WTC11 (cell line): ENCODE results near the gene CLSTN2. TPM values are rescaled to one million over a fixed set of nuclear protein-coding genes. Genes with fewer than 3 reads are reported as not detected.

Experiments used
- ATAC-seq: fragments of 200-7000 bp; cut with Tn5 transposase; 2 replicates; pipeline ENCODE4 v1.10.0; 2021; ENCODE audit warnings: mild to moderate bottlenecking, moderate library complexity
- CTCF ChIA-PET: fragments of 300-600 bp; sonication (Branson Sonifier 250); formaldehyde crosslinking; loops from one replicate; lab custom pipeline; 2021; ENCODE audit warnings: antibody characterized with exemption; lab: Charles Lee
- POLR2A ChIA-PET: fragments of 350-600 bp; sonication (Branson Sonifier 250); formaldehyde crosslinking; loops from one replicate; lab custom pipeline; 2021; ENCODE audit warnings: antibody characterized with exemption; lab: Charles Lee
- DNase-seq: peaks from one replicate; pipeline ENCODE4 v3.0.0; 2021; ENCODE audit warnings: low spot score
- H3K27ac Mint-ChIP-seq: 2 replicates; pipeline ENCODE4 v1.8.0; 2021; ENCODE audit warnings: mixed read lengths
- H3K27me3 Mint-ChIP-seq: 2 replicates; pipeline ENCODE4 v1.8.0; 2021; ENCODE audit warnings: low read depth, mild to moderate bottlenecking, moderate library complexity, mixed read lengths
- H3K36me3 Mint-ChIP-seq: 2 replicates; pipeline ENCODE4 v1.8.0; 2021; ENCODE audit warnings: mixed read lengths
- H3K4me1 Mint-ChIP-seq: 2 replicates; pipeline ENCODE4 v1.8.0; 2022; ENCODE audit warnings: mixed read lengths
- H3K4me3 Mint-ChIP-seq: 2 replicates; pipeline ENCODE4 v1.8.0; 2021; ENCODE audit warnings: mild to moderate bottlenecking, moderate library complexity, mixed read lengths
- H3K9me3 Mint-ChIP-seq: 2 replicates; pipeline ENCODE4 v1.8.0; 2021; ENCODE audit warnings: mixed read lengths
- ATF1 ChIP-seq: sonication (generic); formaldehyde crosslinking; IDR thresholded peaks from 2 replicates; pipeline ENCODE4 v1.8.1; 2023; ENCODE audit warnings: mild to moderate bottlenecking, moderate library complexity, missing genetic modification reagents
- CREB1 ChIP-seq: sonication (generic); formaldehyde crosslinking; IDR thresholded peaks from 2 replicates; pipeline ENCODE4 v1.8.0; 2023; ENCODE audit warnings: mild to moderate bottlenecking, missing genetic modification reagents
- CREM ChIP-seq: sonication (generic); formaldehyde crosslinking; IDR thresholded peaks from 2 replicates; pipeline ENCODE4 v1.8.1; 2022; ENCODE audit warnings: mild to moderate bottlenecking, missing genetic modification reagents, moderate library complexity
- GRHL2 ChIP-seq: fragments of 250-450 bp; sonication (Bioruptor Pico); IDR thresholded peaks from 2 replicates; pipeline ENCODE4 v1.8.0; 2022; ENCODE audit warnings: mild to moderate bottlenecking, moderate library complexity; ENCODE audit not compliant: insufficient replicate concordance, severe bottlenecking
- MXD4 ChIP-seq: fragments of 250-450 bp; sonication (Bioruptor Pico); IDR thresholded peaks from 2 replicates; pipeline ENCODE4 v1.8.0; 2021; ENCODE audit warnings: mild to moderate bottlenecking, moderate library complexity, borderline replicate concordance
- NFYB ChIP-seq: sonication (generic); formaldehyde crosslinking; conservative IDR thresholded peaks from 2 replicates; pipeline ENCODE4 v1.8.0; 2022; ENCODE audit warnings: low read depth, missing genetic modification reagents
- NR2C2 ChIP-seq: sonication (generic); formaldehyde crosslinking; IDR thresholded peaks from 2 replicates; pipeline ENCODE4 v1.8.0; 2022; ENCODE audit warnings: mild to moderate bottlenecking, missing genetic modification reagents
- OVOL2 ChIP-seq: fragments of 250-450 bp; sonication (Bioruptor Pico); IDR thresholded peaks from 2 replicates; pipeline ENCODE4 v1.9.0; 2021; ENCODE audit warnings: mild to moderate bottlenecking, borderline replicate concordance
- PRRX2 ChIP-seq: fragments of 250-450 bp; sonication (Bioruptor Pico); IDR thresholded peaks from 2 replicates; pipeline ENCODE4 v1.8.0; 2021; ENCODE audit warnings: mild to moderate bottlenecking
- SOX15 ChIP-seq: fragments of 250-450 bp; sonication (Bioruptor Pico); IDR thresholded peaks from 2 replicates; pipeline ENCODE4 v1.9.0; 2021; ENCODE audit warnings: mild to moderate bottlenecking
- ZNF138 ChIP-seq: sonication (generic); formaldehyde crosslinking; conservative IDR thresholded peaks from 2 replicates; pipeline ENCODE4 v1.8.1; 2022; ENCODE audit warnings: mild to moderate bottlenecking, moderate library complexity, missing genetic modification reagents
- ZNF263 ChIP-seq: sonication (generic); formaldehyde crosslinking; IDR thresholded peaks from 2 replicates; pipeline ENCODE4 v1.8.1; 2022; ENCODE audit warnings: low read depth, mild to moderate bottlenecking, moderate library complexity, missing genetic modification reagents
- ZNF317 ChIP-seq: sonication (generic); formaldehyde crosslinking; IDR thresholded peaks from 2 replicates; pipeline ENCODE4 v1.8.1; 2023; ENCODE audit warnings: low read depth, mild to moderate bottlenecking, moderate library complexity, missing genetic modification reagents, borderline replicate concordance
- ZNF396 ChIP-seq: fragments of 250-450 bp; sonication (Bioruptor Pico); IDR thresholded peaks from 2 replicates; pipeline ENCODE4 v1.8.0; 2021; ENCODE audit warnings: mild to moderate bottlenecking, moderate library complexity, borderline replicate concordance
- ZNF671 ChIP-seq: fragments of 250-450 bp; sonication (Bioruptor Pico); IDR thresholded peaks from 2 replicates; pipeline ENCODE4 v1.8.0; 2021; ENCODE audit warnings: mild to moderate bottlenecking
- total RNA-seq: library from RNA; stranded (reverse); gene quantifications from 3 replicates; pipeline ENCODE4 v1.2.3, GENCODE V29; 2021
- TF ChIP-seq, protein P1 (sequence below): sonication (generic); formaldehyde crosslinking; IDR thresholded peaks from 2 replicates; pipeline ENCODE4 v1.8.1; 2022; ENCODE audit warnings: low read depth, mild to moderate bottlenecking, moderate library complexity, missing genetic modification reagents, borderline replicate concordance
- TF ChIP-seq, protein P2 (sequence below): sonication (generic); formaldehyde crosslinking; IDR thresholded peaks from 2 replicates; pipeline ENCODE4 v1.8.0; 2022; ENCODE audit warnings: mild to moderate bottlenecking, missing genetic modification reagents
- TF ChIP-seq, protein P3 (sequence below): sonication (generic); formaldehyde crosslinking; IDR thresholded peaks from 2 replicates; pipeline ENCODE4 v1.8.1; 2023; ENCODE audit warnings: mild to moderate bottlenecking, missing genetic modification reagents
- TF ChIP-seq, protein P4 (sequence below): sonication (generic); formaldehyde crosslinking; IDR thresholded peaks from 2 replicates; pipeline ENCODE4 v1.8.1; 2022; ENCODE audit warnings: low read depth, missing genetic modification reagents, borderline replicate concordance
- TF ChIP-seq, protein P5 (sequence below): sonication (generic); formaldehyde crosslinking; IDR thresholded peaks from 2 replicates; pipeline ENCODE4 v1.8.0; 2023; ENCODE audit warnings: mild to moderate bottlenecking, missing genetic modification reagents
- TF ChIP-seq, protein P6 (sequence below): sonication (generic); formaldehyde crosslinking; conservative IDR thresholded peaks from 2 replicates; pipeline ENCODE4 v1.8.1; 2022; ENCODE audit warnings: mild to moderate bottlenecking, missing genetic modification reagents
- TF ChIP-seq, protein P7 (sequence below): sonication (generic); formaldehyde crosslinking; IDR thresholded peaks from 2 replicates; pipeline ENCODE4 v1.8.1; 2023; ENCODE audit warnings: mild to moderate bottlenecking, missing genetic modification reagents
- TF ChIP-seq, protein P8 (sequence below): fragments of 250-450 bp; sonication (Bioruptor Pico); IDR thresholded peaks from 2 replicates; pipeline ENCODE4 v1.9.0; 2021; ENCODE audit warnings: mild to moderate bottlenecking
- TF ChIP-seq, protein P9 (sequence below): sonication (generic); formaldehyde crosslinking; IDR thresholded peaks from 2 replicates; pipeline ENCODE4 v1.8.1; 2022; ENCODE audit warnings: mild to moderate bottlenecking, moderate library complexity, missing genetic modification reagents

CLSTN2 gene
- total RNA-seq, 1 experiment from 2014 or later = 0.35 TPM

DNA sequence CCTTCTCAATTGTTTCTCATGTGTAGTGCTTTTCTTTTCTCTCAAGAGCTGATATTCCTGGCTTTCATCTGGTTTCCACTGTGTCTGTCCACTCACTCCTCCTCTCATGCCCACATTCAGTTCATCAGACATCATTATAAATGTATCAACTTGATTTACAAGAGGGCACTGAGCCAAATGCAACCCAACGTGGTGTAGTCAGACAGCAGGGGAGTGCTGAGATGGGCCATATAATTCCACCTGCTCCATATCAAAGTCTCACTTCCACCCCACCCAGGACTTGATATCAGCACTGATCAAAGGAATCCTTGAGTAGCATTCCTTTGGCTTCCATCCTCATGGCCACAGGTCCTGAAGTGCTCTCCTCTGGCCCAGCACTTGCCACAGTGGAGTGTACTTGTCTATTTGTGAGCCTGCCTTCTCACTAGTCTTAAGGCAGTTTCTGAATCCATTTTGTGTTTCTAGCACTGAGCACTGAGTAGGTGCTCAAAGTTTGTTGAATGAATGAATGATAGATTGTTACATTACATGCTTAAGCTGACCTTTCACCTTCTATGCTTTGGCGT lies 252.8 kb downstream of the CLSTN2 start:
- no peak overlapping the region for H3K27ac Mint-ChIP-seq
- TF ChIP-seq ZNF138 = no peak
- no peak for TF ChIP-seq CREM (CRISPR knock-in tag)
- TF ChIP-seq CREB1 = no peak
- TF ChIP-seq, protein P1, sequence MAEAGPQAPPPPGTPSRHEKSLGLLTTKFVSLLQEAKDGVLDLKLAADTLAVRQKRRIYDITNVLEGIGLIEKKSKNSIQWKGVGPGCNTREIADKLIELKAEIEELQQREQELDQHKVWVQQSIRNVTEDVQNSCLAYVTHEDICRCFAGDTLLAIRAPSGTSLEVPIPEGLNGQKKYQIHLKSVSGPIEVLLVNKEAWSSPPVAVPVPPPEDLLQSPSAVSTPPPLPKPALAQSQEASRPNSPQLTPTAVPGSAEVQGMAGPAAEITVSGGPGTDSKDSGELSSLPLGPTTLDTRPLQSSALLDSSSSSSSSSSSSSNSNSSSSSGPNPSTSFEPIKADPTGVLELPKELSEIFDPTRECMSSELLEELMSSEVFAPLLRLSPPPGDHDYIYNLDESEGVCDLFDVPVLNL (CRISPR knock-in tag) = no peak
- TF ChIP-seq, protein P2, sequence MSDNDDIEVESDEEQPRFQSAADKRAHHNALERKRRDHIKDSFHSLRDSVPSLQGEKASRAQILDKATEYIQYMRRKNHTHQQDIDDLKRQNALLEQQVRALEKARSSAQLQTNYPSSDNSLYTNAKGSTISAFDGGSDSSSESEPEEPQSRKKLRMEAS = no peak
- TF ChIP-seq, protein P3, sequence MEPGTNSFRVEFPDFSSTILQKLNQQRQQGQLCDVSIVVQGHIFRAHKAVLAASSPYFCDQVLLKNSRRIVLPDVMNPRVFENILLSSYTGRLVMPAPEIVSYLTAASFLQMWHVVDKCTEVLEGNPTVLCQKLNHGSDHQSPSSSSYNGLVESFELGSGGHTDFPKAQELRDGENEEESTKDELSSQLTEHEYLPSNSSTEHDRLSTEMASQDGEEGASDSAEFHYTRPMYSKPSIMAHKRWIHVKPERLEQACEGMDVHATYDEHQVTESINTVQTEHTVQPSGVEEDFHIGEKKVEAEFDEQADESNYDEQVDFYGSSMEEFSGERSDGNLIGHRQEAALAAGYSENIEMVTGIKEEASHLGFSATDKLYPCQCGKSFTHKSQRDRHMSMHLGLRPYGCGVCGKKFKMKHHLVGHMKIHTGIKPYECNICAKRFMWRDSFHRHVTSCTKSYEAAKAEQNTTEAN (CRISPR knock-in tag) = no peak
- no peak for TF ChIP-seq OVOL2
- TF ChIP-seq NFYB (CRISPR knock-in tag) = no peak
- no peak for TF ChIP-seq MXD4 (CRISPR knock-in tag)
- TF ChIP-seq ZNF671 (CRISPR knock-in tag) = no peak
- TF ChIP-seq NR2C2 (CRISPR knock-in tag) = no peak
- TF ChIP-seq, protein P4, sequence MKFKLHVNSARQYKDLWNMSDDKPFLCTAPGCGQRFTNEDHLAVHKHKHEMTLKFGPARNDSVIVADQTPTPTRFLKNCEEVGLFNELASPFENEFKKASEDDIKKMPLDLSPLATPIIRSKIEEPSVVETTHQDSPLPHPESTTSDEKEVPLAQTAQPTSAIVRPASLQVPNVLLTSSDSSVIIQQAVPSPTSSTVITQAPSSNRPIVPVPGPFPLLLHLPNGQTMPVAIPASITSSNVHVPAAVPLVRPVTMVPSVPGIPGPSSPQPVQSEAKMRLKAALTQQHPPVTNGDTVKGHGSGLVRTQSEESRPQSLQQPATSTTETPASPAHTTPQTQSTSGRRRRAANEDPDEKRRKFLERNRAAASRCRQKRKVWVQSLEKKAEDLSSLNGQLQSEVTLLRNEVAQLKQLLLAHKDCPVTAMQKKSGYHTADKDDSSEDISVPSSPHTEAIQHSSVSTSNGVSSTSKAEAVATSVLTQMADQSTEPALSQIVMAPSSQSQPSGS (CRISPR knock-in tag) = no peak
- TF ChIP-seq ZNF317 (CRISPR knock-in tag) = no peak
- TF ChIP-seq ATF1 (CRISPR knock-in tag) = no peak
- TF ChIP-seq, protein P5, sequence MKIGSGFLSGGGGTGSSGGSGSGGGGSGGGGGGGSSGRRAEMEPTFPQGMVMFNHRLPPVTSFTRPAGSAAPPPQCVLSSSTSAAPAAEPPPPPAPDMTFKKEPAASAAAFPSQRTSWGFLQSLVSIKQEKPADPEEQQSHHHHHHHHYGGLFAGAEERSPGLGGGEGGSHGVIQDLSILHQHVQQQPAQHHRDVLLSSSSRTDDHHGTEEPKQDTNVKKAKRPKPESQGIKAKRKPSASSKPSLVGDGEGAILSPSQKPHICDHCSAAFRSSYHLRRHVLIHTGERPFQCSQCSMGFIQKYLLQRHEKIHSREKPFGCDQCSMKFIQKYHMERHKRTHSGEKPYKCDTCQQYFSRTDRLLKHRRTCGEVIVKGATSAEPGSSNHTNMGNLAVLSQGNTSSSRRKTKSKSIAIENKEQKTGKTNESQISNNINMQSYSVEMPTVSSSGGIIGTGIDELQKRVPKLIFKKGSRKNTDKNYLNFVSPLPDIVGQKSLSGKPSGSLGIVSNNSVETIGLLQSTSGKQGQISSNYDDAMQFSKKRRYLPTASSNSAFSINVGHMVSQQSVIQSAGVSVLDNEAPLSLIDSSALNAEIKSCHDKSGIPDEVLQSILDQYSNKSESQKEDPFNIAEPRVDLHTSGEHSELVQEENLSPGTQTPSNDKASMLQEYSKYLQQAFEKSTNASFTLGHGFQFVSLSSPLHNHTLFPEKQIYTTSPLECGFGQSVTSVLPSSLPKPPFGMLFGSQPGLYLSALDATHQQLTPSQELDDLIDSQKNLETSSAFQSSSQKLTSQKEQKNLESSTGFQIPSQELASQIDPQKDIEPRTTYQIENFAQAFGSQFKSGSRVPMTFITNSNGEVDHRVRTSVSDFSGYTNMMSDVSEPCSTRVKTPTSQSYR = no peak
- TF ChIP-seq ZNF263 = no peak
- TF ChIP-seq, protein P6, sequence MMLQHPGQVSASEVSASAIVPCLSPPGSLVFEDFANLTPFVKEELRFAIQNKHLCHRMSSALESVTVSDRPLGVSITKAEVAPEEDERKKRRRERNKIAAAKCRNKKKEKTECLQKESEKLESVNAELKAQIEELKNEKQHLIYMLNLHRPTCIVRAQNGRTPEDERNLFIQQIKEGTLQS (CRISPR knock-in tag) = no peak
- no peak for ATAC-seq
- no peak for DNase-seq
- H3K27me3 Mint-ChIP-seq = no peaks in the 10 kb centered on the region
- CTCF ChIA-PET = no interaction called here
- no peaks in the 10 kb centered on the region for H3K36me3 Mint-ChIP-seq
- no peaks in the 10 kb centered on the region for H3K4me1 Mint-ChIP-seq
- POLR2A ChIA-PET = no interaction called here
- H3K9me3 Mint-ChIP-seq = peaks cover 4% of the 10 kb centered on the region; the same call in 1 of the 2 replicates
- H3K4me3 Mint-ChIP-seq = no peak overlapping the region

DNA sequence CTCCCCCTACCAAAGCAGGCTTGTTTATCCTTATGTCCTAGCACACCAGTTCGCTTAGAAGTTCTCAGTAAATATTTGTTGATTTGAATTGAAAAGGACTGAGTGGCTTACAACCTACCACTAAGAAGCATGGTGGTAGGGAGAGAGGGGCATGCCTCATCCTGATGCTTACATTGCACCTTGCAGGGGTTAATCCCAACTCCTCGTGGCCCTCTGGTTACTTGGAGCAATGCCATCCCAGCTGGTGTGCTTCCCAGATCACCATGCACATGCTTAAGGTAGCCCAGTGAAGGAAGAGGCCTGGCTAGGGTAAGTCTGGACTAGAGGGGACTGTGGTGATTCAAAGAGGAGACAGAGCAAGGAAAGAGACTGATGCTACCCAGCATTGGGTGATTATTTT lies 253.3 kb downstream of the CLSTN2 start:
- Mint-ChIP-seq H3K4me1 (no peaks in the 10 kb centered on the region), H3K27ac (0 out of 2 replicates have a peak overlapping the region, but pooled peaks have one; percentile 43), H3K27me3 (no peaks in the 10 kb centered on the region), H3K4me3 (no peak overlapping the region), H3K36me3 (no peaks in the 10 kb centered on the region), H3K9me3 (peaks cover 10% of the 10 kb centered on the region)
- POLR2A ChIA-PET = no interaction called here
- no peak for ATAC-seq
- CTCF ChIA-PET = no interaction called here
- DNase-seq = no peak
- TF ChIP-seq, protein P7, sequence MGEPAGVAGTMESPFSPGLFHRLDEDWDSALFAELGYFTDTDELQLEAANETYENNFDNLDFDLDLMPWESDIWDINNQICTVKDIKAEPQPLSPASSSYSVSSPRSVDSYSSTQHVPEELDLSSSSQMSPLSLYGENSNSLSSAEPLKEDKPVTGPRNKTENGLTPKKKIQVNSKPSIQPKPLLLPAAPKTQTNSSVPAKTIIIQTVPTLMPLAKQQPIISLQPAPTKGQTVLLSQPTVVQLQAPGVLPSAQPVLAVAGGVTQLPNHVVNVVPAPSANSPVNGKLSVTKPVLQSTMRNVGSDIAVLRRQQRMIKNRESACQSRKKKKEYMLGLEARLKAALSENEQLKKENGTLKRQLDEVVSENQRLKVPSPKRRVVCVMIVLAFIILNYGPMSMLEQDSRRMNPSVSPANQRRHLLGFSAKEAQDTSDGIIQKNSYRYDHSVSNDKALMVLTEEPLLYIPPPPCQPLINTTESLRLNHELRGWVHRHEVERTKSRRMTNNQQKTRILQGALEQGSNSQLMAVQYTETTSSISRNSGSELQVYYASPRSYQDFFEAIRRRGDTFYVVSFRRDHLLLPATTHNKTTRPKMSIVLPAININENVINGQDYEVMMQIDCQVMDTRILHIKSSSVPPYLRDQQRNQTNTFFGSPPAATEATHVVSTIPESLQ (CRISPR knock-in tag) = no peak
- TF ChIP-seq SOX15 (CRISPR knock-in tag) (no peak), GRHL2 (no peak), PRRX2 (CRISPR knock-in tag) (no peak), ZNF396 (CRISPR knock-in tag) (no peak)
- TF ChIP-seq, protein P8, sequence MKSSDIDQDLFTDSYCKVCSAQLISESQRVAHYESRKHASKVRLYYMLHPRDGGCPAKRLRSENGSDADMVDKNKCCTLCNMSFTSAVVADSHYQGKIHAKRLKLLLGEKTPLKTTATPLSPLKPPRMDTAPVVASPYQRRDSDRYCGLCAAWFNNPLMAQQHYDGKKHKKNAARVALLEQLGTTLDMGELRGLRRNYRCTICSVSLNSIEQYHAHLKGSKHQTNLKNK (CRISPR knock-in tag) = no peak
- TF ChIP-seq, protein P9, sequence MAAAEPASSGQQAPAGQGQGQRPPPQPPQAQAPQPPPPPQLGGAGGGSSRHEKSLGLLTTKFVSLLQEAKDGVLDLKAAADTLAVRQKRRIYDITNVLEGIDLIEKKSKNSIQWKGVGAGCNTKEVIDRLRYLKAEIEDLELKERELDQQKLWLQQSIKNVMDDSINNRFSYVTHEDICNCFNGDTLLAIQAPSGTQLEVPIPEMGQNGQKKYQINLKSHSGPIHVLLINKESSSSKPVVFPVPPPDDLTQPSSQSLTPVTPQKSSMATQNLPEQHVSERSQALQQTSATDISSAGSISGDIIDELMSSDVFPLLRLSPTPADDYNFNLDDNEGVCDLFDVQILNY (CRISPR knock-in tag) = no peak
